Keratinocyte (primary cell): ENCODE results near the gene SETDB1.

Experiments
- CTCF ChIP-seq, 3 experiments: IDR thresholded peaks in 1 of 3; conservative IDR thresholded peaks in 1 of 3; optimal IDR thresholded peaks in 1 of 3; 2 replicates in 2 of 3; 3 replicates in 1 of 3; pipeline versions ENCODE3 to v1.5.1; 2011; ENCODE audit warnings: low read length in 3 of 3, mild to moderate bottlenecking in 3 of 3, moderate library complexity in 2 of 3, control low read depth in 1 of 3, inconsistent platforms in 1 of 3; ENCODE audit not compliant: insufficient read depth in 2 of 3; ENCODE audit errors: extremely low read depth in 1 of 3
- EZH2 ChIP-seq: IDR thresholded peaks from one replicate; pipeline ENCODE4 v1.6.1; 2012; ENCODE audit warnings: inconsistent platforms, mild to moderate bottlenecking, low read length, moderate library complexity

DNA sequence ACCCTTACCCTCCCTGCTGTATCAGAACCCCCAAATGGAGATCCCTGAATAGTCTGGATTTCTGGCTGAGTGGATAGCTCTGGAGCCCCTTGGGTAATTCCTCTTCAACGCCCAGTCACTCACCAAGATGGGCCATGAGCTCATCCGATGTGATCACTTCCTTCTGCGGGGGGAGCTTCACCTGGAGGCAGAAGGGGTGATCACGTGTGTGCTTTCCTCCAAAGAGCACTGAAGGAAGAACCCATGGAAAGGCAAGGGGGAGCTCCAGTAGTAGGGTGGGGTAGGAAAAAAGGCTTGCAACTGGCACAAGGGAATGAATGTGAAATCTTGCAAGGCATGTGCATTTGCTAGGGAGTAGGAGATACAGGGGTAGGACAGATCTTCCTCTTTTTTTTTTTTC is 75.4 kb downstream of the SETDB1 start:
- TF ChIP-seq CTCF (optimal IDR thresholded peaks at IDR 0.05 in 1 of 3, IDR thresholded peaks at IDR 0.05 in 1 of 3, conservative IDR thresholded peaks at IDR 0.05 in 1 of 3; ENCODE audit: extremely low read depth in 1 of 3, insufficient read depth in 2 of 3, low read length in 3 of 3): no peak
- TF ChIP-seq EZH2: no peak
